ENCODE measurements around the gene RYR3. TPM values are rescaled to one million over a fixed set of nuclear protein-coding genes. Genes with fewer than 3 reads are reported as not detected.

The RYR3 gene
- total RNA-seq, 1 donor from 2014 or later: 0.07 TPM

GRCh38 chr15:33894193-33894592 lies 583.4 kb downstream of the RYR3 start:
- Mint-ChIP-seq H3K36me3 (ENCODE audit: low read depth) (no peaks in the 10 kb centered on the region), H3K27me3 (ENCODE audit: low read depth) (no peaks in the 10 kb centered on the region), H3K4me1 (ENCODE audit: low read depth) (peaks cover 6% of the 10 kb centered on the region), H3K27ac (ENCODE audit: unreplicated experiment) (no peak overlapping the region), H3K9me3 (ENCODE audit: low read depth) (no peaks in the 10 kb centered on the region), H3K4me3 (ENCODE audit: unreplicated experiment) (no peak overlapping the region)
- no peak for DNase-seq (ENCODE audit: low spot score)
- TF ChIP-seq, protein P1, sequence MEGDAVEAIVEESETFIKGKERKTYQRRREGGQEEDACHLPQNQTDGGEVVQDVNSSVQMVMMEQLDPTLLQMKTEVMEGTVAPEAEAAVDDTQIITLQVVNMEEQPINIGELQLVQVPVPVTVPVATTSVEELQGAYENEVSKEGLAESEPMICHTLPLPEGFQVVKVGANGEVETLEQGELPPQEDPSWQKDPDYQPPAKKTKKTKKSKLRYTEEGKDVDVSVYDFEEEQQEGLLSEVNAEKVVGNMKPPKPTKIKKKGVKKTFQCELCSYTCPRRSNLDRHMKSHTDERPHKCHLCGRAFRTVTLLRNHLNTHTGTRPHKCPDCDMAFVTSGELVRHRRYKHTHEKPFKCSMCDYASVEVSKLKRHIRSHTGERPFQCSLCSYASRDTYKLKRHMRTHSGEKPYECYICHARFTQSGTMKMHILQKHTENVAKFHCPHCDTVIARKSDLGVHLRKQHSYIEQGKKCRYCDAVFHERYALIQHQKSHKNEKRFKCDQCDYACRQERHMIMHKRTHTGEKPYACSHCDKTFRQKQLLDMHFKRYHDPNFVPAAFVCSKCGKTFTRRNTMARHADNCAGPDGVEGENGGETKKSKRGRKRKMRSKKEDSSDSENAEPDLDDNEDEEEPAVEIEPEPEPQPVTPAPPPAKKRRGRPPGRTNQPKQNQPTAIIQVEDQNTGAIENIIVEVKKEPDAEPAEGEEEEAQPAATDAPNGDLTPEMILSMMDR (IDR thresholded peaks at IDR 0.05): no peak

DNA sequence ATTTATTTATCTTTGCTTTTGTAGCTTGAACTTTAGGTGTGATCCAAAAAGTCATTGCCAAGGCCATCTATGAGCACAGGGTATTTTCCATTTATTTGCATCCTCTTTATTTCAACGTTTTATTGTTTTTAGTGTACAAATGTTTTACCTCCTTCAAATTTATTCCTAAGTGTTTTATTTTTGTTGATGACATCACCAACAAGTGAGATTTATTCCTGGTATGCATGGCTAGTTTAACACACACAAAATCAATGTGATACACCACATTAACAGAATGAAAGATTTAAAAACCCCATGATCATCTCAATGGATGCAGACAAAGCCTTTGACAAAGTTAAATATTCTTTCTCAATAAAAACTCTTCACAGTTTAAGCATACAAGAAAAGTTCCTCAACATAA lies 591.3 kb downstream of the RYR3 start:
- TF ChIP-seq, protein P1 (IDR thresholded peaks at IDR 0.05): no peak
- Mint-ChIP-seq H3K27ac (ENCODE audit: unreplicated experiment) (no peak overlapping the region), H3K27me3 (ENCODE audit: low read depth) (no peaks in the 10 kb centered on the region), H3K4me3 (ENCODE audit: unreplicated experiment) (no peak overlapping the region), H3K9me3 (ENCODE audit: low read depth) (no peaks in the 10 kb centered on the region), H3K36me3 (ENCODE audit: low read depth) (no peaks in the 10 kb centered on the region), H3K4me1 (ENCODE audit: low read depth) (peaks cover 12% of the 10 kb centered on the region)
- no peak for DNase-seq (ENCODE audit: low spot score)

DNA sequence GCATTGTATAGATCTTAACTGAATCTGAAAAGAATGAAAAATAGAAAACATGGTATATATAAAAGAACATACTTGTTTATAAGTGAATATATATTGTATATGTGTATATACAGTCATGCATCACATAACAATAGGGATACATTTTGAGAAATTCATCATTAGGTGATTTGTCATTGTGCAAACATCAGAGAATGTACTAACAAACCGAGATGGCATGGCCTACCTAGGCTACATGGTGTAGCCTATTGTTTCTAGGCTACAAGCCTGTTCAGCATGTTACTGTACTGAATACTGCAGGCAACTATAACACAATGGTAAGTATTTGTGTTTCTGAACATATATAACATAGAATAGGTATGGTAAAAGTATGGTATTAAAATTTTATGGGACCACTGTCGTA lies 592.9 kb downstream of the RYR3 start:
- Mint-ChIP-seq H3K4me3 (ENCODE audit: unreplicated experiment) (no peak overlapping the region), H3K27ac (ENCODE audit: unreplicated experiment) (no peak overlapping the region), H3K36me3 (ENCODE audit: low read depth) (no peaks in the 10 kb centered on the region), H3K27me3 (ENCODE audit: low read depth) (no peaks in the 10 kb centered on the region), H3K4me1 (ENCODE audit: low read depth) (peaks cover 21% of the 10 kb centered on the region), H3K9me3 (ENCODE audit: low read depth) (no peaks in the 10 kb centered on the region)
- DNase-seq (ENCODE audit: low spot score): no peak
- TF ChIP-seq, protein P1 (IDR thresholded peaks at IDR 0.05): no peak

DNA sequence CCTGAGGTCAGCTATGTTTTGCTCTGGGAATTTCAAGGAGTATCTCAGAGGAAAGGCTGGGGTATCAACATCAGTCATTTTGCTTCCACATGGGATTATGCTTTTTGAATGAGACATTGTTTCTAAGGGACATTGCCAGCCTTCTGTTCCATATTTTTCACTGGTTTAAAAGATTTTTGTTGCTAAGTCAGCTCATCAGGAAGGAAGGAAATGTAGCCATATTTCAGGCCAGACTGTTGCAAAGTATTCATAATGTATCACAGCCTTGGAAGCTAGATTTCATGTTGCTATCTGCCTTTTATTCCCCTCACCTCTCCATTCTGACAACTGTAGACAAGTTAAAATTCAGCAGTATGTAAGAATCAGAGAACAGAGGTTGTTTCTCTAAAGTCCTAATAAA lies 596.6 kb downstream of the RYR3 start:
- TF ChIP-seq, protein P1 (IDR thresholded peaks at IDR 0.05): no peak
- no peak overlapping the region for H3K27ac Mint-ChIP-seq (ENCODE audit: unreplicated experiment)

GRCh38 chr15:33908406-33908805 lies 597.6 kb downstream of the RYR3 start:
- TF ChIP-seq, protein P1 (IDR thresholded peaks at IDR 0.05): no peak
- no peaks in the 10 kb centered on the region for H3K9me3 Mint-ChIP-seq (ENCODE audit: low read depth)
- peaks cover 45% of the 10 kb centered on the region for H3K4me1 Mint-ChIP-seq (ENCODE audit: low read depth)
- H3K4me3 Mint-ChIP-seq (ENCODE audit: unreplicated experiment): no peak overlapping the region
- H3K36me3 Mint-ChIP-seq (ENCODE audit: low read depth): no peaks in the 10 kb centered on the region
- DNase-seq (ENCODE audit: low spot score): no peak
- H3K27me3 Mint-ChIP-seq (ENCODE audit: low read depth): no peaks in the 10 kb centered on the region
- peak overlapping the region; percentile 80 for H3K27ac Mint-ChIP-seq (ENCODE audit: unreplicated experiment)

More for the DNA sequence above, 596.6 kb downstream of the RYR3 start:
- Mint-ChIP-seq H3K27me3 (ENCODE audit: low read depth) (no peaks in the 10 kb centered on the region), H3K36me3 (ENCODE audit: low read depth) (no peaks in the 10 kb centered on the region), H3K4me1 (ENCODE audit: low read depth) (peaks cover 43% of the 10 kb centered on the region), H3K9me3 (ENCODE audit: low read depth) (no peaks in the 10 kb centered on the region), H3K4me3 (ENCODE audit: unreplicated experiment) (no peak overlapping the region)
- no peak for DNase-seq (ENCODE audit: low spot score)

Data from chondrocyte (in vitro differentiated cells).